H9 (cell line): ENCODE measurements around the gene PRKCZ. TPM values are rescaled to one million over a fixed set of nuclear protein-coding genes. Genes with fewer than 3 reads are reported as not detected.

Source experiments
- DNase-seq: peaks from one replicate; pipeline ENCODE4 v3.0.0-alpha.2; 2017
- H2AFZ ChIP-seq: one replicate; pipeline ENCODE4 v1.6.1; 2013; ENCODE audit warnings: mild to moderate bottlenecking, low read length, control low read depth, moderate library complexity
- H2AK5ac ChIP-seq: 2 replicates; pipeline ENCODE4 v1.6.1; 2013; ENCODE audit warnings: low read length, control low read depth, mixed read lengths; ENCODE audit not compliant: insufficient read length
- H2BK120ac ChIP-seq: one replicate; pipeline ENCODE4 v1.6.1; 2013; ENCODE audit warnings: low read depth, mild to moderate bottlenecking, low read length, control low read depth, inconsistent platforms; ENCODE audit not compliant: poor library complexity, severe bottlenecking
- H2BK12ac ChIP-seq: 2 replicates; pipeline ENCODE4 v1.6.1; 2013; ENCODE audit warnings: low read length, control low read depth, mixed read lengths, low read depth; ENCODE audit not compliant: insufficient read length
- H2BK15ac ChIP-seq: 2 replicates; pipeline ENCODE4 v1.6.1; 2013; ENCODE audit warnings: low read depth, low read length, control low read depth
- H2BK20ac ChIP-seq: one replicate; pipeline ENCODE4 v1.6.1; 2013; ENCODE audit warnings: low read depth, mild to moderate bottlenecking, low read length, control low read depth, inconsistent platforms; ENCODE audit not compliant: poor library complexity, severe bottlenecking
- H2BK5ac ChIP-seq: 2 replicates; pipeline ENCODE4 v1.6.1; 2013; ENCODE audit warnings: low read length, control low read depth, mixed read lengths; ENCODE audit not compliant: insufficient read length
- H3K14ac ChIP-seq: 2 replicates; pipeline ENCODE4 v1.6.1; 2013; ENCODE audit warnings: low read length, control low read depth; ENCODE audit not compliant: insufficient read depth
- H3K18ac ChIP-seq: 2 replicates; pipeline ENCODE4 v1.6.1; 2013; ENCODE audit warnings: low read depth, mild to moderate bottlenecking, mixed read lengths, low read length, control low read depth; ENCODE audit not compliant: insufficient read length
- H3K23ac ChIP-seq: 2 replicates; pipeline ENCODE4 v1.6.1; 2013; ENCODE audit warnings: low read length, control low read depth, mixed read lengths, low read depth; ENCODE audit not compliant: insufficient read length
- H3K23me2 ChIP-seq: 2 replicates; pipeline ENCODE4 v1.6.1; 2013; ENCODE audit warnings: low read depth, mild to moderate bottlenecking, mixed read lengths, low read length, control low read depth; ENCODE audit not compliant: insufficient read length, poor library complexity, severe bottlenecking
- H3K27ac ChIP-seq: 2 replicates; pipeline ENCODE4 v1.5.1; 2013; ENCODE audit warnings: low read length, control low read depth, mixed read lengths, low read depth; ENCODE audit not compliant: insufficient read length
- H3K27me3 ChIP-seq: 2 replicates; pipeline ENCODE4 v1.6.1; 2013; ENCODE audit warnings: low read length, control low read depth, inconsistent platforms; ENCODE audit not compliant: insufficient read depth
- H3K4ac ChIP-seq: 2 replicates; pipeline ENCODE4 v1.6.1; 2013; ENCODE audit warnings: low read depth, mild to moderate bottlenecking, control low read depth, inconsistent platforms, low read length, moderate library complexity
- H3K4me1 ChIP-seq: 2 replicates; pipeline ENCODE4 v1.6.1; 2013; ENCODE audit warnings: low read length, control low read depth, inconsistent platforms; ENCODE audit not compliant: insufficient read depth
- H3K4me2 ChIP-seq: 2 replicates; pipeline ENCODE4 v1.6.1; 2013; ENCODE audit warnings: low read length, control low read depth, mixed read lengths; ENCODE audit not compliant: insufficient read length, insufficient read depth
- H3K56ac ChIP-seq: 2 replicates; pipeline ENCODE4 v1.6.1; 2013; ENCODE audit warnings: low read depth, mild to moderate bottlenecking, mixed read lengths, low read length, control low read depth; ENCODE audit not compliant: insufficient read length
- H3K79me1 ChIP-seq: 2 replicates; pipeline ENCODE4 v1.6.1; 2013; ENCODE audit warnings: low read depth, mild to moderate bottlenecking, moderate library complexity, low read length, control low read depth, inconsistent platforms; ENCODE audit not compliant: insufficient read depth, poor library complexity, severe bottlenecking
- H3K79me2 ChIP-seq: 2 replicates; pipeline ENCODE4 v1.6.1; 2013; ENCODE audit warnings: low read length, control low read depth, inconsistent platforms; ENCODE audit not compliant: insufficient read depth
- H3K9ac ChIP-seq: 2 replicates; pipeline ENCODE4 v1.6.1; 2013; ENCODE audit warnings: low read length, control low read depth, mixed read lengths; ENCODE audit not compliant: insufficient read length; ENCODE audit errors: extremely low read depth
- H3K9me3 ChIP-seq: one replicate; pipeline ENCODE4 v1.6.1; 2013; ENCODE audit warnings: low read depth, low read length, inconsistent platforms; ENCODE audit not compliant: control insufficient read depth
- H3T11ph ChIP-seq: one replicate; pipeline ENCODE4 v1.6.1; 2013; ENCODE audit warnings: mild to moderate bottlenecking, low read length, control low read depth, inconsistent platforms
- H4K20me1 ChIP-seq: one replicate; pipeline ENCODE4 v1.6.1; 2013; ENCODE audit not compliant: control insufficient read depth, insufficient read length, insufficient read depth
- H4K5ac ChIP-seq: 2 replicates; pipeline ENCODE4 v1.6.1; 2013; ENCODE audit warnings: low read depth, mild to moderate bottlenecking, mixed read lengths, low read length, control low read depth; ENCODE audit not compliant: insufficient read length
- H4K8ac ChIP-seq: replicated peaks from 2 replicates; pipeline ENCODE4 v1.6.1; 2013; ENCODE audit warnings: low read length, control low read depth, mixed read lengths, low read depth; ENCODE audit not compliant: insufficient read length
- H4K91ac ChIP-seq: 2 replicates; pipeline ENCODE4 v1.6.1; 2013; ENCODE audit warnings: low read depth, mild to moderate bottlenecking, moderate library complexity, mixed read lengths, low read length, control low read depth; ENCODE audit not compliant: insufficient read length
- H3K27ac Mint-ChIP-seq, 3 experiments: 2 replicates in 2 of 3; 3 replicates in 1 of 3; pipeline ENCODE4 v1.8.0; 2020 to 2021; ENCODE audit warnings: mixed read lengths in 3 of 3, mild to moderate bottlenecking in 1 of 3, moderate library complexity in 1 of 3
- H3K27me3 Mint-ChIP-seq: 2 replicates; pipeline ENCODE4 v1.8.0; 2021; ENCODE audit warnings: low read depth, mild to moderate bottlenecking, moderate library complexity, mixed read lengths
- H3K36me3 Mint-ChIP-seq, 3 experiments: 2 replicates in 2 of 3; 3 replicates in 1 of 3; pipeline ENCODE4 v1.8.0; 2020 to 2021; ENCODE audit warnings: low read depth in 3 of 3, mixed read lengths in 3 of 3; ENCODE audit not compliant: insufficient read depth in 1 of 3
- H3K4me1 Mint-ChIP-seq, 2 experiments: 2 replicates each; pipeline ENCODE4 v1.8.0; 2020; ENCODE audit warnings: mixed read lengths in 2 of 2
- H3K4me3 Mint-ChIP-seq, 2 experiments: 2 replicates in 1 of 2; 3 replicates in 1 of 2; pipeline ENCODE4 v1.8.0; 2020 to 2021; ENCODE audit warnings: mild to moderate bottlenecking in 2 of 2, mixed read lengths in 2 of 2, moderate library complexity in 1 of 2
- H3K9me3 Mint-ChIP-seq, 2 experiments: 2 replicates in 1 of 2; 3 replicates in 1 of 2; pipeline ENCODE4 v1.8.0; 2020; ENCODE audit warnings: mild to moderate bottlenecking in 2 of 2, mixed read lengths in 2 of 2, moderate library complexity in 1 of 2
- WGBS: extraction: QIAGEN DNeasy Blood & Tissue Kit; methylation state at CpG from one replicate; pipeline ENCODE4 v1.1.7; 2013; ENCODE audit warnings: missing lambda C conversion rate, low lambda C conversion rate, mixed read lengths; ENCODE audit not compliant: insufficient read length; ENCODE audit errors: extremely low coverage; 5-methylcytosine and 5-hydroxymethylcytosine counted together
- total RNA-seq: library from RNA; stranded (reverse); gene quantifications from 2 replicates; pipeline ENCODE4 v1.2.1, GENCODE V29; 2021
- TF ChIP-seq, protein P1 (sequence below): fragments of 200-600 bp; sonication (generic); conservative IDR thresholded peaks from 3 replicates; pipeline ENCODE4 v1.8.0; 2021; ENCODE audit warnings: antibody characterized with exemption, mild to moderate bottlenecking

PRKCZ gene
- total RNA-seq, 1 experiment from 2014 or later, result 48.4 TPM

DNA sequence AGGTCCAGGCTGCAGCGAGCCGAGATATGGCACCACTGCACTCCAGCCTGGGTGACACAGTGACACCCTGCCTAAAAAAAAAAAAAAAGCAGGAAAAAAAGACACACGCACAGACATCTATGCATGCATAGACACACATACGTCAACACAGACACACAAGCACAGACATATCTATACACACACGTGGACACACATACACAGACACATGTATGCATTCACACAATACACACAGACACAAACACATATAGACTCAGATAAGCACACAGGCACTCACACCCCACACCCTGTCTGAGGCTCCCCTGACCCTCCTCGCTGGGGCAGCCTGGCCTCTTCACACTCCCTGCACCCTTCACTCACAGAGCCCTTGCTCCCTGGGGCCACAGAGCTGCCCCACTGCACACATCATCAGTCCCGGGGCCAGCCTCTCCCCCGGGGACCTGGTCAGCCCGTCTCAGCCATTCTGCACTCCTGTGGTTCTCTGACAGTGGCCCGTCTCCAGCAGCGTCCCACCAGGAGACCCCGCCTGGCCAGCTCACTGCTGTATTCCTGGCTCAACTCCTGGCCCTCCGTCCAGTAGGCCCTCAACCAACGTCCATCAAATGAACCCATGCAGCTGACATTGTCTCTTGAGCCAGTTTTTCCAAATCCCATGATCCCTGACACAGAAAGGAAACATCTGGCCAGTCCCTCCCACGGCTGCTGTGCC, 4.6 kb upstream of the PRKCZ start:
- no peak overlapping the region for H3K23ac ChIP-seq
- H3K27me3 ChIP-seq, result no peaks in the 10 kb centered on the region
- TF ChIP-seq, protein P1, sequence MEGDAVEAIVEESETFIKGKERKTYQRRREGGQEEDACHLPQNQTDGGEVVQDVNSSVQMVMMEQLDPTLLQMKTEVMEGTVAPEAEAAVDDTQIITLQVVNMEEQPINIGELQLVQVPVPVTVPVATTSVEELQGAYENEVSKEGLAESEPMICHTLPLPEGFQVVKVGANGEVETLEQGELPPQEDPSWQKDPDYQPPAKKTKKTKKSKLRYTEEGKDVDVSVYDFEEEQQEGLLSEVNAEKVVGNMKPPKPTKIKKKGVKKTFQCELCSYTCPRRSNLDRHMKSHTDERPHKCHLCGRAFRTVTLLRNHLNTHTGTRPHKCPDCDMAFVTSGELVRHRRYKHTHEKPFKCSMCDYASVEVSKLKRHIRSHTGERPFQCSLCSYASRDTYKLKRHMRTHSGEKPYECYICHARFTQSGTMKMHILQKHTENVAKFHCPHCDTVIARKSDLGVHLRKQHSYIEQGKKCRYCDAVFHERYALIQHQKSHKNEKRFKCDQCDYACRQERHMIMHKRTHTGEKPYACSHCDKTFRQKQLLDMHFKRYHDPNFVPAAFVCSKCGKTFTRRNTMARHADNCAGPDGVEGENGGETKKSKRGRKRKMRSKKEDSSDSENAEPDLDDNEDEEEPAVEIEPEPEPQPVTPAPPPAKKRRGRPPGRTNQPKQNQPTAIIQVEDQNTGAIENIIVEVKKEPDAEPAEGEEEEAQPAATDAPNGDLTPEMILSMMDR, result no peak
- H3K18ac ChIP-seq, result no peak overlapping the region
- H4K91ac ChIP-seq, result no peak overlapping the region
- no peaks in the 10 kb centered on the region for H3K9me3 ChIP-seq
- no peaks in the 10 kb centered on the region for H3K4me1 ChIP-seq
- DNase-seq, result no peak
- no peak overlapping the region for H3K56ac ChIP-seq
- no peaks in the 10 kb centered on the region for H3K79me2 ChIP-seq
- H3K9ac ChIP-seq, result no peak overlapping the region
- no peak overlapping the region for H3K27ac ChIP-seq
- no peak overlapping the region for H2BK5ac ChIP-seq
- no peak overlapping the region for H2BK15ac ChIP-seq
- H2AFZ ChIP-seq, result no peak overlapping the region
- H3T11ph ChIP-seq, result no peak overlapping the region
- peaks cover 3% of the 10 kb centered on the region for H3K23me2 ChIP-seq
- Mint-ChIP-seq H3K4me1 (peaks cover 15 to 33% of the 10 kb centered on the region in 2 experiments), H3K9me3 (peaks cover 0 to 3% of the 10 kb centered on the region in 2 experiments; a peak in 2 of 5 replicates), H3K36me3 (no peaks in the 10 kb centered on the region; a peak in 2 of 7 replicates), H3K27ac (peak overlapping the region in 1 of 3 experiments; percentile 23; a peak in 1 of 7 replicates), H3K4me3 (peak overlapping the region in 1 of 2 experiments; percentile 47; a peak in 1 of 5 replicates), H3K27me3 (peaks cover 20% of the 10 kb centered on the region)
- H3K79me1 ChIP-seq, result no peaks in the 10 kb centered on the region
- no peak overlapping the region for H3K4ac ChIP-seq
- H4K8ac ChIP-seq, result no peak overlapping the region
- no peak overlapping the region for H3K4me2 ChIP-seq
- no CpG with 5 or more reads among the region's 15 CpGs for WGBS
- H2BK20ac ChIP-seq, result no peak overlapping the region
- H2AK5ac ChIP-seq, result no peak overlapping the region
- no peak overlapping the region for H2BK120ac ChIP-seq
- no peaks in the 10 kb centered on the region for H4K20me1 ChIP-seq
- H2BK12ac ChIP-seq, result no peak overlapping the region
- no peak overlapping the region for H3K14ac ChIP-seq
- no peak overlapping the region for H4K5ac ChIP-seq
